Heart left ventricle (tissue), 16 donors: ENCODE data around the gene DNAJC17. TPM values are rescaled to one million over a fixed set of nuclear protein-coding genes. Genes with fewer than 3 reads are reported as not detected.

Experiments used
- ATAC-seq, 4 donors: fragments of 200-7000 bp; cut with Tn5 transposase; one replicate each; pipeline ENCODE4 v1.9.1; 2020 to 2022; ENCODE audit warnings: moderate library complexity in 4 of 4, mild to moderate bottlenecking in 3 of 4, moderate number of reproducible peaks in 1 of 4
- DNase-seq, 5 donors: peaks; one replicate each; pipeline ENCODE4 v3.0.0-alpha.2; 2020
- H3K27ac ChIP-seq, 12 donors: fragments of 200-600 bp; sonication (generic) in 4 of 12; one replicate each; pipeline versions ENCODE4 v1.5.0 to v1.8.0; 2016 to 2022; ENCODE audit warnings: mild to moderate bottlenecking in 2 of 12
- H3K27me3 ChIP-seq, 9 donors: fragments of 200-600 bp; sonication (generic) in 2 of 9; one replicate each; pipeline versions ENCODE4 v1.5.1 to v1.8.0; 2016 to 2022; ENCODE audit warnings: mild to moderate bottlenecking in 3 of 9
- H3K36me3 ChIP-seq, 9 donors: fragments of 200-600 bp; sonication (generic) in 2 of 9; one replicate each; pipeline versions ENCODE4 v1.5.0 to v1.8.0; 2018 to 2022; ENCODE audit warnings: mild to moderate bottlenecking in 2 of 9
- H3K4me1 ChIP-seq, 12 donors: fragments of 200-600 bp; sonication (generic) in 4 of 12; one replicate each; pipeline versions ENCODE4 v1.5.0 to v1.8.0; 2016 to 2022; ENCODE audit warnings: mild to moderate bottlenecking in 3 of 12
- H3K4me3 ChIP-seq, 12 donors: fragments of 200-600 bp; sonication (generic) in 4 of 12; one replicate each; pipeline versions ENCODE4 v1.5.0 to v1.8.0; 2017 to 2022; ENCODE audit warnings: mild to moderate bottlenecking in 9 of 12, moderate library complexity in 4 of 12
- H3K9me3 ChIP-seq, 12 donors: fragments of 200-600 bp; sonication (generic) in 4 of 12; one replicate each; pipeline versions ENCODE4 v1.5.0 to v1.8.0; 2016 to 2022; ENCODE audit warnings: mild to moderate bottlenecking in 1 of 12
- CTCF ChIP-seq, 12 donors: fragments of 200-600 bp; sonication (generic) in 4 of 12; IDR thresholded peaks; one replicate each; pipeline versions ENCODE4 v1.5.0 to v1.8.0; 2018 to 2022; ENCODE audit warnings: antibody characterized with exemption in 12 of 12, mild to moderate bottlenecking in 5 of 12
- POLR2A ChIP-seq, 2 donors: fragments of 450-650 bp; IDR thresholded peaks; one replicate each; pipeline ENCODE4 v1.6.1; 2017; ENCODE audit warnings: antibody characterized with exemption in 2 of 2, mild to moderate bottlenecking in 2 of 2, moderate library complexity in 2 of 2
- WGBS, 4 donors: extraction: QIAGEN DNeasy Blood & Tissue Kit in 2 of 4; methylation state at CpG; one replicate each; pipeline versions ENCODE4 v1.1.5 to v1.1.7; 2013 to 2018; 5-methylcytosine and 5-hydroxymethylcytosine counted together
- intact Hi-C, 10 donors: fragments of 100-400 bp; cut with DNase I; formaldehyde crosslinking; loops; one replicate each; pipeline versions ENCODE4 v1.11.1 to v1.14.2; 2022
- polyA plus RNA-seq, 2 donors: library from polyadenylated mRNA; stranded (reverse); fragments of 200-250 nt; gene quantifications; one replicate each; pipeline ENCODE4 v1.2.3, GENCODE V29; 2013
- total RNA-seq, 9 donors: library from RNA; depleted of rRNA in 2 of 9; stranded (reverse); fragments of >200 nt in 2 of 9; fragmentation: NEBNext Ultra II Directional in 3 of 9; extraction: Animal tissue kit (Norgen Biotek cat#: 25700) in 3 of 9; gene quantifications; one replicate each; pipeline versions ENCODE4 v1.1.0 to v1.2.4, GENCODE V29; 2016 to 2023
- donor health status: ischemic (EF 13 %, LVEDD 7.1; RV severe dilation, severe dysfunction).
- donor health status: healthy with polysubstance abuse.
- donor health status: DM: no; HTN: yes; CAD: no.
- donor health status: DM: no; HTN: no; CAD: no.
- donor health status: ischemic (EF 25% LVEDD 6.9; RV normal size, moderate dysfunction).
- donor health status: ischemic (EF 25% LVEDD 5.7; RV mildly dilated, moderate dysfunction).
- donor health status: healthy.
- donor health status: DM: yes; HTN: yes; CAD: no.
- donor health status: ischemic (EF 35%, LVEDD 5.7; RV mildly dilated, moderate dysfunction).
- donor health status: nonischemic (EF 11% LVEDD 7.7; RV severe dilation, severe dysfunction).
- donor health status: DM: yes; HTN: yes; CAD: no.
- donor health status: PGD.
- donor health status: ischemic (EF 29% LVEDD 5.4; RV normal size, mild dysfunction).
- donor health status: nonischemic (EF 23%, LVEDD 6.1; RV moderate dilation, normal function).

DNAJC17 gene
- total and polyA plus RNA-seq, 11 donors: 7.6 to 29.9 (median 15.7) TPM

GRCh38 chr15:40844696-40845030, 37.4 kb upstream of the DNAJC17 start:
- ATAC-seq (peak in 1 of 4 donors; percentile 16), DNase-seq (peak in 4 of 5 donors; percentile 15 to 65 (median 30))
- intact Hi-C loops: no loop called here
- H3K4me1 ChIP-seq: peaks cover 0 to 37% (median 10%) of the 10 kb centered on the region in 12 donors
- H3K27ac ChIP-seq: no peak overlapping the region
- H3K36me3 ChIP-seq: no peaks in the 10 kb centered on the region
- TF ChIP-seq CTCF (IDR thresholded peaks at IDR 0.05) (no peak), POLR2A (IDR thresholded peaks at IDR 0.05) (no peak)
- H3K27me3 ChIP-seq: peaks cover 9 to 40% (median 19%) of the 10 kb centered on the region in 9 donors
- WGBS, 4 donors: 3 to 5% (median 4%) methylated on average over 15 to 28 of the region's 28 CpGs
- H3K4me3 ChIP-seq: peak overlapping the region; percentile 26 to 68 (median 50)
- no peaks in the 10 kb centered on the region for H3K9me3 ChIP-seq

DNA sequence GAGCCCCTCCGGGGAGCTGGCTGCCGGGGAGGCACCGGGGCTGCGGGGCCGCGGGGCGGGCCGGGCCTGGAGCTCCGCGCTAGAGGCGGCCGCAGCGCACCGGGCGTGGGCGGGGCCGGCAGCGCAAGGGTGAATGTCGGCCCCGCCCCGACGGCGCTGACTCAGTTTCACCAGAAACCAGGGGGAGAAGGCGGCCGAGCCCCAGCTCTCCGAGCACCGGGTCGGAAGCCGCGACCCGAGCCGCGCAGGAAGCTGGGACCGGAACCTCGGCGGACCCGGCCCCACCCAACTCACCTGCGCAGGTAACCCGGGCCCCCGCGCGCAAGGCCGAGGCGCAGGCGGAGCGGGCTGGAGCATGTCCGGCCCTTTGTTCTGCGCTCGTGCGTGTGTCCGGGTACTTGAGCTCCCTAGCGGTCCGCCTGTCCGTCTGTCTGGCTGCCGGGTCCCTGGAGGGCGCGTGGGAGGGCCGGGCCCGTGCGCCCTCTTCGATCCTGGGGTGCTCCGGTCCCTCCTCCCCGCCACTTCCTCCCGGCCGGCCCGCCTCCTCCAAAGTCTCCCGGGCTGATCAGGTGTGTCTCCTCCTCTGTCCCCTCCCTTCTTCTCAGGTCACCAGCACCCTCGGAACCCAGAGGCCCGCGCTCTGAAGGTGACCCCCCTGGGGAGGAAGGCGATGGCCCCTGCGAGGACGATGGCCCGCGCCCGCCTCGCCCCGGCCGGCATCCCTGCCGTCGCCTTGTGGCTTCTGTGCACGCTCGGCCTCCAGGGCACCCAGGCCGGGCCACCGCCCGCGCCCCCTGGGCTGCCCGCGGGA, 36.8 kb upstream of the DNAJC17 start, which contains the start of gene SPINT1:
SPINT1 (plus strand) TSS at position 164 of the 811 bp plus-strand sequence; CDS start at position 671, 507 bp downstream.
- DNase-seq (peak in 1 of 5 donors; percentile 61), ATAC-seq (peak in 2 of 4 donors; percentile 26 to 34)
- Histone ChIP-seq H3K27ac (no peak within 1 kb of the TSS), H3K27me3 (peaks cover 9 to 40% (median 19%) of the 10 kb centered on the region in 9 donors), H3K9me3 (no peaks in the 10 kb centered on the region), H3K36me3 (no peaks in the 10 kb centered on the region), H3K4me1 (peaks cover 0 to 37% (median 10%) of the 10 kb centered on the region in 12 donors), H3K4me3 (peak within 1 kb of the TSS; percentile 26 to 68 (median 50))
- WGBS, 4 donors: 1 to 2% (median 1%) methylated on average over 16 to 89 of the region's 89 CpGs
- TF ChIP-seq POLR2A (IDR thresholded peaks at IDR 0.05) (no peak), CTCF (IDR thresholded peaks at IDR 0.05) (no peak)
- intact Hi-C loops: no loop called here

- no peaks in the 10 kb centered on the region for H3K9me3 ChIP-seq
- ATAC-seq (no peak), DNase-seq (no peak)
- intact Hi-C loops: no loop called here
- WGBS, 4 donors: 18 to 55% (median 25%) methylated on average over 3 to 34 of the region's 34 CpGs
- H3K36me3 ChIP-seq: no peaks in the 10 kb centered on the region
- no peak overlapping the region for H3K27ac ChIP-seq
- H3K27me3 ChIP-seq: peaks cover 9 to 40% (median 19%) of the 10 kb centered on the region in 9 donors
- H3K4me1 ChIP-seq: peaks cover 0 to 37% (median 10%) of the 10 kb centered on the region in 12 donors
- H3K4me3 ChIP-seq: peak overlapping the region in 11 of 12 donors; percentile 26 to 68 (median 51)
- TF ChIP-seq CTCF (IDR thresholded peaks at IDR 0.05) (no peak), POLR2A (IDR thresholded peaks at IDR 0.05) (no peak)
Observed at GRCh38 chr15:40843261-40843884, 36.1 kb upstream of the DNAJC17 start.

DNA sequence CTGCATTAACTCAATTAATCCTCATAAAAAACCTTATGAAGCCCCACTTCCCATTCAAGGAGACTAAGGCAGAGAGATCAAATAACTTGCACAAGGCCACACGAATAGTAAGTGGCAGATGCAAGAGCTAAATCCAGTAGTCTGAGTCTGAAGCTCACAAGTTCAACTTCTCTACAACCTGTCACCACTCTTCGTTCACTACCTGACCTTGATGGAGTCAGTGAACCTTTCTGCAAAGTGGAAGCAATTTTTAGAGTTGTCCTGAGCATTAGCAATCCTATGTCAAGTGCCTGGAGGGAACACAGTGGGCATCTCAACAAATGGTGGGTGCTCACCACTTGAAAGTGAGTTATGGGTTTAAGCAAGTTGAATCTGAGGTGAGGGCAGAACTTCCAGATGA, 34.5 kb upstream of the DNAJC17 start:
- Histone ChIP-seq H3K27me3 (peaks cover 9 to 36% (median 19%) of the 10 kb centered on the region in 9 donors), H3K36me3 (no peaks in the 10 kb centered on the region), H3K4me3 (no peak overlapping the region), H3K9me3 (no peaks in the 10 kb centered on the region), H3K27ac (no peak overlapping the region), H3K4me1 (peaks cover 0 to 26% (median 10%) of the 10 kb centered on the region in 12 donors)
- TF ChIP-seq POLR2A (IDR thresholded peaks at IDR 0.05): no peak
- no peak for TF ChIP-seq CTCF (IDR thresholded peaks at IDR 0.05)
- intact Hi-C loops: no loop called here
- 52 to 56% (median 55%) methylated on average over 2 of the region's 2 CpGs for WGBS, 4 donors
- ATAC-seq: peak in 1 of 4 donors; percentile 25
- no peak for DNase-seq
